ENCODE results near the gene NOTUM.

The NOTUM gene

DNA sequence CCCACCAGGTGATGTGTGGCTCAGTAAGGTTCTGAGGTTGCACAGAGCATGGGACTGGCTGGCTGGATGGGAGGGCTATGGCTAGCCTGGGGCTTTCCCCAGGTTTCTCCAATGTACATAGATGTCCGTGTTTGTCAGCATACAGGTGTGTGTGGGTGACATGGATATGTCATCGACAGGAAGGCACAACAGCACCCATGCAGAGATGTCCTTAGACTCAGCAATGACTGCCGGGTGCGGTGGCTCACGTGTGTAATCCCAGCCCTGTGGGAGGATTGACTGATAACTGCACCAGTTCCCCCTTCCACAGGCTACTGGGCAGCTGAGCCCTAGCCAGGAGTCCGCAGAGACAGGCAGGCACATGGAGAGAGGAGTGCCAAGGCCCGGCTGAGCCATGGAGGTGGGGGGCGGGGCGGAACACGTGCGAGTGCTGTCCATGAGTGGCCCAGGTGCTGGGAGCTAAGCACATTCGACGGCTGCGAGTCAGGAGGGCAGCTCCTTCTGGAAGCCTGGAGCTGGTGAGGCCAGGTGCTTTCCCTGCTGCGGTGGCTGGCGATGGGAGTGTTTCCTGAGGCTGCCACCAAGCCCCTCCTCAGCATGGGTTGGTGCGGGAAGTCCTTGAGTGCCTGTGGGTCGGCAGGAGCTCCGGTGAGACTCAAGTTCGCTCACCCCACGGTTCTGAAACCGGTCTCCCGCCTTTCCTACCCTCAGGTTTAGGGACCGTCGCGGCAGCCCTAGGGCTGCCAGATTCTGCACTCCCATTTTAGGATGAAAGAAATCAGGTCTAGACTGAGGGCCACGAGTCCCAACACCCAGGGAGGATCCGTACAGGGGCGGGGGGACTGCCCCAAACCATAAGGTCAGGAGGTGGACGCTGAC, 15.6 kb upstream of the NOTUM start:
- DNase-seq = no peak

DNA sequence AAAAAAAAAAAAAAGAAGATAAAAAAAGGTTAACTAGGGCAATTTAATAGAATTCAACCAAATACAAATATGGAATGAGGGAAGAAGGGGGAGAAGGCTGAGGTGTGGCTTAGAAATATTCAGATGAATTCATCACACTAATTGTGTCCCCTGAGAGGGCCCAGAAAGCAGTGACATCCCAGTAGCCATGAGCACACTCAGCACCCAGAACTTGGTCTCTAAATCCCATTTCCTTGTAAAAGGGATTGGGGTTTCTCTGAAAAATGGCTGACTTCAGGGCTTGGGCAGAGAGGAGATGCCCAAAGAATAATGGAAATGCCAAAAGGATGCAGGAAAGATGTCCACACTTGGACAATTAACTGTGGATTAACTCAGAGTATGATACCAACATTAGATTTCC, 12.4 kb upstream of the NOTUM start:
- no peak for DNase-seq

DNA sequence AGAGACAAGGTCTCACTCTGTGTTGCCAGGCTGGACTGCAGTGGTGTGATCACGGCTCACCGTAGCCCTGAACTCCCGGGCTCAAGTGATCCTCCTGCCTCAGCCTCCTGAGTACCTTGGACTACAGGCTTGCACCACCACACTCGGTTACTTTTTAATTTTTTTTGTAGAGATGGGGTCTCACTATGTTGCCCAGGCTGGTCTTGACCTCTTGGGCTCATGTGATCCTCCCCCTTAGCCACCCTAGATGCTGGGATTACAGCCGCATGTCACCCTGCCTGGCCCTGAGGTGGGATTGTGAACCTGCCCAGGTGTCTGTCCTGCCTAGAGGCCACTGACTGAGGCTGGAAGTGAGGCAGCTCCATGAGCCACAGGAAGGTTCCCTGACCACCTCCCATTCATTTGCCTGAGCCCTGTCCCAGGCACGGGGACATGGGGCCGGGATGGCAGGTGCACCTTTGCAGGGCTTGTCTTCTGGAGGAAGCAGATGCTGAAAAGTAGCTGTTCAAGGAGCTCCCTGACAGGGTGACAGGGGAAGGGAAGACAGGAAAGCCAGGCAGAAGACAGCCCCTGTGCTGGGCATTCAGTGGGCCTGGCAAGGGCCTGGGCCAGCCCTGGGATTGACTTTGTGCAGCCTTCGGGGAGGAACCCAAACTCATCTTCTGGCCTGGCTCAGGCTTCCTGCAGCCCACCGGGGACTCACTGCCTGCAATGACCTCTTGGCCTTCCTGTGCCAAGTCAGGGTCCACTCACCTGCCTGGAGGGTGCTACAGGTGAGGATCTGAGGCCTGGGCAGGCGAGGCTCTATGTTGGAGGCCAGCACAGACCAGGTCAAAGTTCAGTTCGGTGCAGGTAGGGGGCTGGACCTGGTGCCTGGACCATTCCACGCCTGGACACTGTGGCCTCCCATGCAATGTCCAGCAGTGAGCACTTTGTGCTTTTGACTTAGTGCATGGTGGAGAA, 8.1 kb upstream of the NOTUM start:
- DNase-seq = no peak

DNA sequence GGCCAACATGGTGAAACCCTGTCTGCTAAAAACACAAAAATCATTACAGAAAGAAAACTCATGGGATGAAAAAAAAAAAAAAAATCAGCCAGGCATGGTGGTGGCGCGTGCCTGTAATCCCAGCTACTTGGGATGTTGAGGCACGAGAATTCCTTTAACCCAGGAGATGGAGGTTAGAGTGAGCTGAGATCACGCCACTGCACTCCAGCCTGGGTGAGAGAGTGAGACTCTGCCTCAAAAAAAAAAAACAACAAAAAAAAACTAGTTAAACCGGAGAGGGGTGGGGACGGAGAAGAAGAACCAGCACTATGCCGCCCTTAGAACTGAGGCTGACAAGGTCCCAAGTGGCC, 7.4 kb upstream of the NOTUM start:
- no peak for DNase-seq

DNA sequence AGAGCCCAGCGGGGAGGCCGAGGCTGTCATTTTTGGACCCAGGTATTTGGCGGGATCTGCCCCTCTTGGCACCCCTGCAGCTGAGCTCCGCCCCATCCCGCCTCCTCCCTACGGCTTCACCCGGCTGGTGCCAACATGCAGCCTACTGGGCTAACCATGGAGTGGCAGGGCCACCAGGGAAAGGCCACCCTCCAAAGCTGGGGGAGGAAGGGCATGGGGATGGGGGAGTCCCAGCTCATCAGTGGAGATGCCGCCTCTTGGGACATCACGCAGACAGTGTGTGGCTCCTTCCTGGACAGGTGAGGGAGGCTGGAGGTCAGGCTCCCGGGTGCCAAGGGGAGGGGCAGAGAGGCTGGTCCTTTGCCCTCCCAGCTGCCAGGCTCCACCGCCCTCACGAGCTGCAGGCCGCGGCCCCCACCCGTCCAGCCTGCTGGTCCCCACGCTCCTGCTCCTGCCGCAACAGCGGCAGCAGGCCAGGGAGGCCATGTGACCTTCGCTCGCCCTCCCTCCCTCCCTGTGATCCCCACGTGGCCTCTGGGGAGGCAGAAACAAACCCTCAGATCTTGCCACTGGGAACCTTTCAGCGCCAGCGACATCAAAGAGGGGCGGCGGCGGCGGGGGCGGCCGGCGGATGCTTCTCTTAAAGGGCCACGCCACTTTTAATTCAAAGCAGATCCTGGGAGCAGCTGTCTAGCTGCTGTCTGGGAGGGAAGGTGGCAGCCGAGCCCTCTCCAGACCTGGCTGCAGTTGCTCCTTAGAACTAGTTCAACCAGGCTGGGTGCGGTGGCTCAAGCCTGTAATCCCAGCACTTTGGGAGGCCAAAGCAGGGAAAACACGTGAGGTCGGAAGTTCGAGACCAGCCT, 6.8 kb upstream of the NOTUM start:
- DNase-seq = no peak

DNA sequence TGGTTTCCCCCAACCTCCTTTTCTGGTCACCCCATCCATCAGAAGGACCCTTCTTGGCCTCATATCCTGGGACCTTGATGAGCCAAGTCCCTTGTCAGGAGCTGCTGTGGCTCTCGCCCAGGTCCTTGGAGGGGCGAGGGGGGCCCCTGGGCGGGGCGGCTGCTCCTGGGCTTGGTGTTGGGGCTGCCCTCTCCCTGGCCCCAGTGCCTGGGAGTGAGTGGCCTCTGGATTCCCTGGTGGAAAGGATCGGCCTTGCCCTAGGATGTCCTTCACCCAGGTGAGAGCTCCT, 6.2 kb upstream of the NOTUM start:
- DNase-seq = no peak

DNA sequence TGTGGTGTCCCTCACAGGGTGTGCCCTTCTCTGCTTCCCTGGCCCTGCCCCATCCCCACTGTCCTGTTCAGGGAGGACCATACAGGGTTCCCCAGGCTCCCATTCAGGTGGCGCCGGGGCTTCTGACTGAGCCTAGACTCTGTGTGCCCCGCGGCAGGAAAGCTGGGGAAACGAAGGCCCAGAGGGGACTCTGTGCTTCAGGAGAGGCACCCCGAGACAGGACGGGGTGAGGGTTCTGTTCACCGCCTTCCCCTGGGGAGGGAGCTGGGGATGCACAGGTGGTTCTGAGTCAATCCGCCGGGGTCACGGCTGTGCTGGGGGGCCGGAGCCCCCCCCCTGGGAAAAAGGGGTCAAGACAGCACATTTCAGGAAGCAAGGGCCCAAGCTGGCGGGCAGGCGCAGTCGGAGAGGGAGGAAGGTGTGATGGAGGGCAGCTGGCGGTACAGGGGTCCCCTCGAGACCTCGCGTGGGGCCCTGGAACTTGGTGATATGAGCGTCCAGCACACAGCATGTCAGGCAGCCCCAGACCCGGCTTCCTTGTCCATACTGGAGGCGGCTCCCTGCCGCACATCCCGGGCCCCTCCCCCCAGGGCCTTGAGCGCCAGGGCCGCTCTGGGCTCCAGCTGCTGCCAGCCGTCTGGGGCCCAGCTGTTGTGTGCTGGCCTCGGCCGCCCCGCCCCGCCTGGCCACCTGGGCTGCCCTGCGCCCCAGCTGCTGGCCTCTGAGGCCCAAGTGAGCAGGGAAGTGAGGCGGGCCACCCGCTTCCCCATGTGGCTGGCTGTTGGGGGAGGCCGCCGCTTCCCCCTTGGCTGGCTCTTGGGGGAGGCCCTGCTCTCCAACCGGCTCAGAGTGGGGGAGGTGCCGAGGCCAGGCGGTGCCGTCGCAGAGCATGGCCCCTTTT, 5.6 kb upstream of the NOTUM start:
- no peak for DNase-seq

DNA sequence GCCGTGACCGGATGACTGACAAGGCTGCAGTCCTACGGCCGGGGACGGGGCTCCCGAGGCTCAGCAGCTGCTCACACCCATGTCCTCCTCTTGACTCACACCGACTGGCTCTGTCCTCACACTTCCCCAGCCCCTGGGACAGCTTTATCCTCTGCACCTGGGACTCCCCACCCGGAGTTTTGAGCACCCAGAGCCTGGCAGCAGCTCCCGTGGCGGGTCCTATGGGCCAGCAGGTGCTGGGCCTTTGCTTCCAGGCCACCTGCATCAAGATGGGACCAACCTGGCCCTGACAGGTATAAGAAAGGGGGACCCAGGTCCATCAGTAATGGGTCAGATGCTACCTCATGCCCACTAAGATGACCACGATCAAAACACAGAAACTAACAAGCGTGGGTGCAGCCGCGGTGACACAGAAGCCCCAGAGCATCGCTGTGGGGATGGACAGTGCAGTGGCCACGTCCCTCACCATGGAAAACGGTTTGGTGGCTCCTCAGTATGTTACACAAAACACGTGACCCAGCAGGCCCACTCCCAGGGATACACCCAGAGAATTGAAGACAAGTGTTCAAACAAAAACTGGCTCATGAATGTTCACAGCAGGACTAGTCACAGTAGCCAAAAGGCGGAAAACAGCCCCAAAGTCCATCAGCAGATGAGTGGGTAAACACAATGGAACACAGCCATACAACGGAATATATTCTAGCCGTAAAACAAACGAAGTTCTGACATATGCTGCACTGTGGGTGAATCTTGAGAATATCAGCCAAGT, 3.3 kb upstream of the NOTUM start:
- DNase-seq = no peak

DNA sequence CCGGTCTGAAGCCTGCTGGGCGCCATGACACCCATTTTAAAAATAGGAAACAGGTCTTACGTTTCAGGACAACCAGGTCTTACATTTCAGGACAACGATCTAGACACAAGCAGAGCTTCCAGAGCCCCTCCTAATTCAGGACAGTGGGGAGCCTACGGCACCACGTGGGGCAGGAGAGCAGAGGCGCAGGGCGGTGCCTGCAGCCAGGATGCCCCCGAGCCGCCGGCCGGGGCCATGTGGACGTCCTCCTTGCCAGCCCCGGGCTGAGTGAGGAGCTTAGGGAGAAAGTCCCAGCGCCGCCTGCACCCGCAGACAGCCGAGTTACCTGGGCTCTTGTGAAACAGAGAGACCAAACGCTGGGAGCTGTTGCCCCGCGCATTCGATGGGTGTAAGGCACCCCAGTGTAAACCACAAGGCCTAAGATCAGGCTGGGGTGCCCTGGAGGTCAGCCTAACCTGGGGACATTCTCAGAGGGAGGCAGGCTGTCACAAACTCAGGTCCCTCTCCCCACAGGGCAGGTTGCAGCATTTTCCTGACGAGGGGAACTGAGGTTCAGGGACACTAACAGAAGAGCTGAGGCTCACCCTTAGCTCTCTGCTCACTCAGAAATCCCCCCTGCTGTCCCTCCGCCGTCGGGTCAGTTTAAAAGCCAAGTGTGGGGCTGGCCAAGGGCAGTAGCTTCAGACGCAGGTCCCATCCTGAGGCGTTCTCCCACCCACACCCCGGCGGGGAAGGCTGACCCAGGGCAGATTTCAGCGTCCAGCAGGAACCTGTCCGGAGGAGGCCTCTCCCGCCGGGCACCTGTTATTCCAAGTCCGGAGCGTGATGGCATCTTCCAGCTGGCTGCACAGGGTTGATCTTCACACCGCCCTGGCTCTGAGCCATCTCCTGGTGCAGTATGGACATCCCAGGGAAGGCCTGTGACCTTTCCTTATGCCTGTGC, 1.8 kb upstream of the NOTUM start:
- DNase-seq = no peak

DNA sequence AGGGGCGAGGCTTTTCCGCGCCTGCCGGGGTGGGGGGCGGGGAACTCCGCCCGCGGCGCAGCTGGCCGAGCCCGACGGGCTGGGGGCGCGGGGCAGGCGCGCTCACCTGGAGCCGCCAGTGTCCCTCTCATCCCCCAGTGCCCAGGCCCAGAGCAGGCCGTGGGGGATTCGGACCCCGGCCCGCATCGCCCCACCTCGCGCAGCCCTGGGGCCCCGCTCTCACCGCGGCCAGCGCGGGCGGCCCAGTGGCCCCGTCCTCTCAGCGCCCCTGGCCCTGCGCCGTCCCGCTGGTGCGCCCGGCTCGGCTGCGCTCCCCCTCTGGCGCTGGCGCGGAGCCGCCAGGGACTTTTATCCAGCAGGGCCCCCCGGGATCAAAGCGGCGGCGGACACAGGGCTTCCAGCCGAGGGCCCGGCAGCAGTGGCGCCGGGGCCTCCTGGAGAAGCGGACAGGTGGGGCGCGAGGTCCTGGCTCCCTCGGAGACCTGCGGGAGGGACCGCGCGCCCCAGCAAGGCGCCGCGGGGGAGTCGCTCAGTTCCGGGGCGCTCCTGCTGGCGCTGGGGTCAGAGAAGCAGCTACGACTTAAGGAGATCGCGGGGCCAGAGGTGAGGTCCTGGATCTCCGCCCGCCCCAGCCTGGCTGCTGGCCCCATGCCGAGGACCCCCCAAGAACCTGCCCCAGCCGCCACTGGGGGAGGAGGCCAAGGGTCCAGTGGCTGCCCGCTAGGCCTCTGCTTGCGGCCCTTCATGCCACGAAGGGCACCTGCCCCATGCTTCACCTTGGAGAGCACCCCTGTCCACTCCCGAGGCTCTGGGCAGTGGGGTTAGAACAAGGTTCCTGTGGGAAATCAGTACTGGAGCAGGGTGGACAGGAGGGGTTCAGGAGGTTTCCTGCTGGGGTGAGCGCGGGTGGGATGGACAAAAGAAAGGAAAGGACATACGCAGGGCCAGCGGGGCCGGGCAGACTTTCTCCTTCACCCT, 823 bp upstream of the NOTUM start:
- no peak for DNase-seq

DNA sequence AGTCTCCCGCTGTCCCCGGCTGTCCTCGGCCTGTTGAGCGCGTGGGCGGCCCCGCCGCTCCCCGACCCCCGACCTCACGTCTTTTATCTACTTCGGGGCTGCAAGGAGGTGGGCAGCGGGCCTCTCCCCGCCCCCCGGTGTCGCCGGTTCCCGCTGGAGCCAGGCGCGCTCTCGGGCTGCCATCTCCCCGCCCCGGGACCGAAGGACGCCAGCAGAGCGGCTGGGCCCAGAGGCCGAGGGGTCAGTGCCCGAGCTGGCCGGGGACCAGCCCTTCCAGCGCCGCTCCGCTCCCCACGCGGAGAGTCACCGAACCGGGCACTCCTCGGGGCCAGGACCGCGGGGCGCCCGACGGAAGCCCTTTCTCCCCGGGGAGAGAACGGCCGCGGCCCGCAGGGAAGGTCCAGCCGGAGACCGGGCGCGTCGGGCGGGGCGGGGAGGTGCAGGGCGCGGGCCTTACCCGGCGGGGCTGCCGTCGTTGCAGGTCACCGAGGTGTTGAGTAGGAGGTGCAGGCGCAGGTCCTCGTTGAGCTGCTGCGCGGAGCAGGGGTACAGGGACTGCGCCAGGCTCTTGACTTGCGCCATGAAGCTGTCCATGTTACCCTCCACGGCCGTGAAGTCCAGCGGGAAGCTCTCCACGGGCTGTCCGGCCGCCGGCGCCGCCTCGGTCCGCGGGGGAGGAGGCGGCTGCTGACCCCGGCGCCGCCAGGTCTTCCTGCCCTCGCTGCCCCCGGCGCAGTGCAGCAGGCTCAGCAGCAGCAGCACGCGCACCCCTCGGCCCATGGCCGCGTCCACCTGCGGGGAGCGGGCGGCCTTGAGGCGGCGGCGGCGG, 643 bp downstream of the NOTUM start:
- DNase-seq = no peak

DNA sequence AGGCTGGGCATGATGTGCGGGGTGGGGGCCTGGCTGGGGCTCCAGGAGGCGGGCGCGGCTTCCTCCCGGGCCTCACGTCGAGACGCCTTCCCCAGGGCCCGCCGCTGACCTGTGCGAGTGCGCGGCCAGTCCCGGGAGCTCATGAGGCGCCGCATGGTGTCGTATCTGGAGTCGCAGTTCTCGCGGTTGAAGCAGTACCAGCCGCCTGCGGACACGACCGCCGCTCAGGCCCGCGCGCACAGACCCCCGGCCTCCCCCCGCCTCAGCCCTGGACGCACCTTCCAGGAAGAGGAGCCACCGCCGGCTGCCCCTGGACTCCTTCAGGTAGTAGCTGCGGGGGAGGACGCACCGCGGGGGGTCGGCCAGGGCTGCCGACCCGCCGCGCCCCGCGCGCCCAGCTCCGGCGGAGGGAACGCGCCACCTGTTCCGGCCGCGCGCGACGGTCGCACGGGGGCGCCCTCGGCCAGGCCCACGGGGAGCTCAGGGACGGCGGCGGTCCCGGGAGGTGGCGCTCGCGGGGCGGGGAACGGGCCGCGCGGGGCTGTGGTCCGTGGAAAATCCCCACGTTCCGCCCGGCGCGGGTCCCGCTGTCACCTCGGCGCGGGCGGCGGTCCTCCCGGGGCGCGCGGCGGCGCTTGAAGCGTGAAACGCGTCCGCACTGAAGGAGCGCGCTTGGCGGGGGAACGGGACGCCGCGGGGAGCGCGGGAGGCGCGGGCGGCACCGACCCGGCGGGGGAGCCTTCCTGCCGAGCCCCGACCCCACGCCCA, 1.4 kb downstream of the NOTUM start:
- no peak for DNase-seq

DNA sequence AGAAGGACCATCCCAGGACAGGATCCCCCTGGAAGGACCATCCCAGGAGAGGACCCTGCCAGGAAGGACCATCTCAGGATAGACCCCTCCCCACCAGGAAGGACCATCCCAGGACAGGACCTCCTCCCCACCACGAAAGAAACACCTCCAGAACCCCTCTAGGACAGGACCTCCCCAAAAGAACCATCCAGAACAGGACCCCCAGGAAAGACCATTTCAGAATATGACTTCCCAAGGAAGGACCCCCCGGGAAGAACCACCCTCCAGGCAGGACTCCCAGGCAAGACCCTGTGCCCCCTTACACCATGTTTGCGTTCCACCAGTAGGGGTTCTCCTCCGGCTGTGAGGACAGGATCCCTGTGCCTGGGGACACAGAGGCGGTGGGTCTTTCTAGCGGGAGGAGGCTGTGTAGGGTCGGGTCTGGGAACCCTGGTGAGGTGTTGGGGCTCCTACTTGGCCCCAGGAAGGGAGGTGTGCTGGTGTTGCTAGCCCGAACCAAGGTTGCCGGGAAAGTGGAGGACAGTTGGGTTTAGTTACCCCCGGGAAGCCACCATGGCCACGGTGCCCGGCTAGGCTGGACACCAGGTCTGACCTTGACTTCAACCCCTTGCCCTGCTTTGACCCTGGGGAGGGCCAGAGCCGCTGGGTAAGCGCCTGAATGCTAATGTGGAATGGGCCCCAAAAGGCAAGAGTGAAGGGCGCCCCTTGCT, 2.2 kb downstream of the NOTUM start:
- no peak for DNase-seq

DNA sequence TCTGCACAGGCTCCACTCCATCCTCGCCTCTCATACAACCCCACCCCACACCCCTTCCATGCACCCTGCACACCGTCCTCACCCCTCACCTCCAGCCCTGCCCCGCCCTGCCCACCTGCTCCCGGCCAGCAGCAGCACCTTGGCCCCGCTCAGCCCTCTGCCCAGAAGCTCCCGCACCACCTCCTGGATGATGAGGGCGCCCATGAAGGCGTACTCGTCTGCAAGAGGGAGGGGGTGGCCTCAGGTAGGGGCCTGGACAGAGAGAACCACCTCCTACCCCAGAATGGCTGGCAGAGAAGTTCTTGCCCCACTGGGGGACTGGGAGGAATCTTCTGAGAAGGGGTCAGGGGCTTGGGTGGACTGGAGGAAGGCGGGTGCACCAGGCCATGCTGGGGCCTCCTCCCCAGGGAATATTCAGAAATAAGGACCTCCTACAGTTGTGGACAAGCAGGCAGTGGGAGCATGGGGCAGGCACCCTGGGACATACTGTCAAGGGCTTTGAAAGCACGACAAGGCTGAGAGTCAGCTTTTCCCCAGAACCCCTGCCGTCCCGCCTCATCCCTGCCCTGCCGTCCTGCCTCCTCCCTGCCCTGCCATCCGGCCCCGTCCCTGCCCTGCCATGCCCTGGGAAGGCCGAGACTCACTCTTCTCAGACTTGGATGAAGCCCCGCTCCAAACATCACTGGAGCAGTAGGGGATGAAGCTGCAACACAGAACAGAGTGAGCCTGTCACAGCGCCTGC, 3.1 kb downstream of the NOTUM start:
- no peak for DNase-seq
